Measurements from ENCODE around the gene CACNB3. TPM values are rescaled to one million over a fixed set of nuclear protein-coding genes. Genes with fewer than 3 reads are reported as not detected.

CACNB3 gene
- total and polyA plus RNA-seq, 4 donors = 0.92 to 1.9 (median 1.2) TPM

- WGBS = 2% methylated on average over 70 of the region's 70 CpGs
- H3K36me3 ChIP-seq (ENCODE audit: control insufficient read depth in 4 of 4, insufficient read depth in 3 of 4, low read depth in 1 of 4, low read length in 3 of 4) = no peaks in the 10 kb centered on the region
- TF ChIP-seq RAD21 (IDR thresholded peaks at IDR 0.05) = peak in 1 of 2 donors; percentile 59
- peak; percentile 93 for TF ChIP-seq CTCF (IDR thresholded peaks at IDR 0.05; ENCODE audit: low read depth, low read length, missing input control)
- no peak for TF ChIP-seq HNF4A (conservative IDR thresholded peaks at IDR 0.05)
- no peak for TF ChIP-seq SP1 (IDR thresholded peaks at IDR 0.05)
- no peak for TF ChIP-seq GABPA (IDR thresholded peaks at IDR 0.05 in 1 of 2, conservative IDR thresholded peaks at IDR 0.05 in 1 of 2)
- TF ChIP-seq JUND (IDR thresholded peaks at IDR 0.05) = no peak
- TF ChIP-seq RXRA (IDR thresholded peaks at IDR 0.05) = no peak
- no peak for TF ChIP-seq TAF1 (conservative IDR thresholded peaks at IDR 0.05)
- TF ChIP-seq EGR1 (IDR thresholded peaks at IDR 0.05; ENCODE audit: low read depth in 2 of 2) = no peak
- TF ChIP-seq REST (IDR thresholded peaks at IDR 0.05) = no peak
- no peak for TF ChIP-seq MAX (IDR thresholded peaks at IDR 0.05)
- TF ChIP-seq NR2F2 (IDR thresholded peaks at IDR 0.05) = no peak
- TF ChIP-seq FOXA2 (IDR thresholded peaks at IDR 0.05) = no peak
- no peak for TF ChIP-seq FOXA1 (IDR thresholded peaks at IDR 0.05)
- TF ChIP-seq ZBTB33 (IDR thresholded peaks at IDR 0.05) = no peak
- TF ChIP-seq ATF3 (IDR thresholded peaks at IDR 0.05) = no peak
- no peak for TF ChIP-seq HNF4G (IDR thresholded peaks at IDR 0.05)
- H3K9me3 ChIP-seq (ENCODE audit: control insufficient read depth in 4 of 4, low read length in 3 of 4) = no peaks in the 10 kb centered on the region
- H3K27me3 ChIP-seq (ENCODE audit: control insufficient read depth in 4 of 4, insufficient read depth in 4 of 4, low read length in 3 of 4) = peaks cover 0 to 6% (median 3%) of the 10 kb centered on the region in 4 donors
- peak overlapping the region; percentile 67 to 80 (median 70) for H3K4me3 ChIP-seq (ENCODE audit: low read depth in 1 of 3, low read length in 3 of 3)
- H3K27ac ChIP-seq (ENCODE audit: low read depth in 1 of 2, low read length in 2 of 2) = peak overlapping the region; percentile 68 to 75
- DNase-seq (ENCODE audit: low spot score) = peak; percentile 84
- peak overlapping the region; percentile 21 to 40 for H3K9ac ChIP-seq (ENCODE audit: low read depth in 1 of 2, low read length in 2 of 2)
- peaks cover 3 to 28% (median 18%) of the 10 kb centered on the region in 4 donors for H3K4me1 ChIP-seq (ENCODE audit: control insufficient read depth in 4 of 4, insufficient read depth in 4 of 4, low read length in 3 of 4)
Observed at GRCh38 chr12:48814262-48815125, 3.8 kb upstream of the CACNB3 start.

Data from liver (tissue), 9 donors.